Prostate gland (tissue), 2 donors: ENCODE results near the gene ZNF436. TPM values are rescaled to one million over a fixed set of nuclear protein-coding genes. Genes with fewer than 3 reads are reported as not detected.

ENCODE experiments used
- DNase-seq: peaks from one replicate; pipeline ENCODE4 v3.0.0-alpha.2; 2019; ENCODE audit warnings: low spot score
- H3K27ac ChIP-seq, 2 donors: fragments of 200-600 bp; sonication (generic); 2 replicates each; pipeline ENCODE4 v1.5.1; 2017 to 2019
- H3K27me3 ChIP-seq: fragments of 200-600 bp; sonication (generic); replicated peaks from 2 replicates; pipeline ENCODE4 v1.5.1; 2019; ENCODE audit not compliant: insufficient read depth
- H3K36me3 ChIP-seq, 2 donors: fragments of 200-600 bp; sonication (generic); 1 replicate in 1 of 2; 2 replicates in 1 of 2; pipeline versions ENCODE4 v1.5.1 to v1.8.1; 2017 to 2019
- H3K4me1 ChIP-seq: fragments of 200-600 bp; sonication (generic); replicated peaks from 2 replicates; pipeline ENCODE4 v1.5.1; 2019
- H3K4me3 ChIP-seq, 2 donors: fragments of 200-600 bp; sonication (generic); 2 replicates each; pipeline ENCODE4 v1.5.1; 2017 to 2019
- H3K9me3 ChIP-seq: fragments of 200-600 bp; sonication (generic); 2 replicates; pipeline ENCODE4 v1.5.1; 2017
- POLR2A ChIP-seq: fragments of 450-650 bp; IDR thresholded peaks from one replicate; pipeline ENCODE4 v1.6.1; 2016; ENCODE audit warnings: antibody characterized with exemption, mild to moderate bottlenecking
- POLR2AphosphoS5 ChIP-seq: sonication (generic); formaldehyde crosslinking; IDR thresholded peaks from one replicate; pipeline ENCODE4 v1.6.1; 2017; ENCODE audit warnings: antibody characterized with exemption
- WGBS: methylation state at CpG from one replicate; pipeline ENCODE4 v1.1.5; 2018; 5-methylcytosine and 5-hydroxymethylcytosine counted together
- intact Hi-C: fragments of 100-400 bp; cut with DNase I; formaldehyde crosslinking; loops from one replicate; pipeline ENCODE4 v1.14.2; 2022
- total RNA-seq, 2 donors: library from RNA; depleted of rRNA; stranded (reverse); fragments of >200 nt; gene quantifications; one replicate each; pipeline ENCODE4 v1.1.0, GENCODE V29; 2016
- TF ChIP-seq, protein P1 (sequence below), 4 experiments: fragments of 200-600 bp in 2 of 4; fragments of 450-650 bp in 2 of 4; sonication (generic) in 2 of 4; IDR thresholded peaks; 1 replicate in 3 of 4; 2 replicates in 1 of 4; pipeline ENCODE4 v1.5.1; 2016 to 2019; ENCODE audit warnings: antibody characterized with exemption in 4 of 4, mild to moderate bottlenecking in 2 of 4, moderate library complexity in 2 of 4

Gene ZNF436
- total RNA-seq, 2 donors from 2014 or later, result 25.3 to 29.5 TPM

DNA sequence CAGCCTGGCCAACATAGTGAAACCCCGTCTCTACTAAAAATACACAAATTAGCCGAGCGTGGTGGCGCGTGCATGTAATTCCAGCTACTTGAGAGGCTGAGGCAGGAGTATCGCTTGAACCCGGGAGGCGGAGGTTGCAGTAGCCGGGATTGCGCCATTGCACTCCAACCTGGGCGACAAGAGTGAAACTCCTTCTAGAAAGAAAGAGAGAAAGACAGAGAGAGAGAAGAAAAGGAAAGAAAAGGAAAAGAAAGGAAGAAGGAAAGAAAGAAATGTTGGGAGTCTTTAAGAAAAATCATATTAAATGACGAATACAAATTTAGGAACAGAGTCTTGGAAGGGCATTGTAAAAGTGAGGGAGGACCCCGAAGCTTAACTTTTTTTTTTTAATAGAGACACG is 23.7 kb downstream of the ZNF436 start:
- no peak for TF ChIP-seq POLR2AphosphoS5
- no peak for TF ChIP-seq POLR2A
- TF ChIP-seq, protein P1, sequence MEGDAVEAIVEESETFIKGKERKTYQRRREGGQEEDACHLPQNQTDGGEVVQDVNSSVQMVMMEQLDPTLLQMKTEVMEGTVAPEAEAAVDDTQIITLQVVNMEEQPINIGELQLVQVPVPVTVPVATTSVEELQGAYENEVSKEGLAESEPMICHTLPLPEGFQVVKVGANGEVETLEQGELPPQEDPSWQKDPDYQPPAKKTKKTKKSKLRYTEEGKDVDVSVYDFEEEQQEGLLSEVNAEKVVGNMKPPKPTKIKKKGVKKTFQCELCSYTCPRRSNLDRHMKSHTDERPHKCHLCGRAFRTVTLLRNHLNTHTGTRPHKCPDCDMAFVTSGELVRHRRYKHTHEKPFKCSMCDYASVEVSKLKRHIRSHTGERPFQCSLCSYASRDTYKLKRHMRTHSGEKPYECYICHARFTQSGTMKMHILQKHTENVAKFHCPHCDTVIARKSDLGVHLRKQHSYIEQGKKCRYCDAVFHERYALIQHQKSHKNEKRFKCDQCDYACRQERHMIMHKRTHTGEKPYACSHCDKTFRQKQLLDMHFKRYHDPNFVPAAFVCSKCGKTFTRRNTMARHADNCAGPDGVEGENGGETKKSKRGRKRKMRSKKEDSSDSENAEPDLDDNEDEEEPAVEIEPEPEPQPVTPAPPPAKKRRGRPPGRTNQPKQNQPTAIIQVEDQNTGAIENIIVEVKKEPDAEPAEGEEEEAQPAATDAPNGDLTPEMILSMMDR (IDR thresholded peaks at IDR 0.05), result no peak
- DNase-seq, result no peak
- H3K27ac ChIP-seq, result no peak overlapping the region
- 97% methylated on average over 14 of the region's 14 CpGs for WGBS
- H3K36me3 ChIP-seq, result no peaks in the 10 kb centered on the region
- no peak overlapping the region for H3K4me3 ChIP-seq
- no peaks in the 10 kb centered on the region for H3K9me3 ChIP-seq
- no peaks in the 10 kb centered on the region for H3K27me3 ChIP-seq
- H3K4me1 ChIP-seq, result no peaks in the 10 kb centered on the region
- intact Hi-C loops, result loop anchor here (2.0 kb wide), 1 partner anchor 23 kb away; the partner anchor contains the start of gene ZNF436

GRCh38 chr1:23344987-23345472 is 24.6 kb downstream of the ZNF436 start:
- H3K4me3 ChIP-seq, result peak overlapping the region; percentile 95 to 98
- WGBS, result 28% methylated on average over 8 of the region's 8 CpGs
- no peaks in the 10 kb centered on the region for H3K27me3 ChIP-seq
- H3K9me3 ChIP-seq, result no peaks in the 10 kb centered on the region
- no peaks in the 10 kb centered on the region for H3K4me1 ChIP-seq
- peak overlapping the region; percentile 85 to 97 for H3K27ac ChIP-seq
- no peak for DNase-seq
- intact Hi-C loops, result loop anchor here (2.0 kb wide), 1 partner anchor 24 kb away; the partner anchor contains the start of gene ZNF436
- H3K36me3 ChIP-seq, result no peaks in the 10 kb centered on the region
- TF ChIP-seq POLR2A (no peak), POLR2AphosphoS5 (no peak)
- TF ChIP-seq, protein P1 (IDR thresholded peaks at IDR 0.05), result no peak

- Histone ChIP-seq H3K27me3 (no peaks in the 10 kb centered on the region), H3K4me3 (peak within 1 kb of the TSS; percentile 95 to 98), H3K27ac (peak within 1 kb of the TSS; percentile 85 to 97), H3K9me3 (no peaks in the 10 kb centered on the region), H3K36me3 (no peaks in the 10 kb centered on the region), H3K4me1 (no peaks in the 10 kb centered on the region)
- peak; percentile 93 for TF ChIP-seq POLR2A
- TF ChIP-seq POLR2AphosphoS5, result peak; percentile 85
- TF ChIP-seq, protein P1 (IDR thresholded peaks at IDR 0.05), result peak in 2 of 4 experiments; percentile 33 to 49
- 1% methylated on average over 59 of the region's 87 CpGs for WGBS
- intact Hi-C loops, result loop anchor here (2.0 kb wide), 1 partner anchor 24 kb away; the partner anchor contains the start of gene ZNF436
- DNase-seq, result peak; percentile 100
Observed at GRCh38 chr1:23344111-23344986, 25.3 kb downstream of the ZNF436 start, which contains the start of gene HNRNPR. HNRNPR (minus strand) TSS chr1:23344284; CDS start chr1:23341008, 3,276 bp downstream.

DNA sequence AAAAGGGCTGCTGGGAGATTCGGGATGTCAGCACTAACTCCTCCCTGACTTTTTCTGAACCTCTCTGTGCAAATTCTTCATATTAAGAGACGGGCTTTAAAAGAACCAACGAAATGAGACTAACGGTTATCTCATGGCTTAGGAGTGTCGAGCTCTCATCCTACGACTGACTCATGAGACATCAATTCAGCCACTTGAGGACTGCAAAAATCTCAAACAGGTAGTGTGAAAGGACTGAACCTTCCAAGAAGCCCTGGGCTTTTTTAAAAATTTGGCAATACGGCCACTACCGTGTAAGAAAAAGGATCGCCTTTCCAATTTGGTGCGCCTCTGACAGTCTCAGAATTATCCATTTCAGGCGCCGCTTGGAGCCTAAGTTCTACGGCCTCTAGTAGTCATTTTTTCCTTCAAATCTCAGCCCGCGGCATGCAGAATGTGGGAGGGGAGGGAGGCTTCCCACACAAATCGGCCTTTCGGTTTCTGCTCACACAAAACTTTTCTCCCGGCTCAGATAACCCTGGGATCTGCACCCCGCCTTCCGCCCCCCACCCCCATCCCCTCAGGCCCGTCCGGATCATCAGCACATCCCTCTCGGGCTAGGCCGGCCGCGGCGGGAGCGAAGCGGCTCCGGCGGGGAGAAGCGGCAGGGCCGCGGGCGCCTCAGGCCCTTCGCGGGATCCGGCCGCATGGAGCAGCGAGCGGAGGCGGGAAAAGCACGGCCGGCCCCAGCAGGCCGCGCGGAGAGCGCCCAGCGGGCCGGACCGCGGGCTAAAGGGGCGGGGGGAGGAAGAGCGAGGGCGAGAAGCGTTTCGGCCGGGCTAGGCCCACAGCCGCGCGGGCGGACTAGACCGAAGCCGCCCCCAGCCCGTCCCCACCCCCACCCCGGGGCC is 26.2 kb downstream of the ZNF436 start:
- no peaks in the 10 kb centered on the region for H3K36me3 ChIP-seq
- intact Hi-C loops, result loop anchor here (2.0 kb wide), 1 partner anchor 25 kb away; the partner anchor contains the start of gene ZNF436
- H3K4me1 ChIP-seq, result no peaks in the 10 kb centered on the region
- H3K27me3 ChIP-seq, result no peaks in the 10 kb centered on the region
- 1% methylated on average over 58 of the region's 66 CpGs for WGBS
- no peak for DNase-seq
- H3K4me3 ChIP-seq, result peak overlapping the region; percentile 95 to 98
- TF ChIP-seq, protein P1 (IDR thresholded peaks at IDR 0.05), result peak in 1 of 4 experiments; percentile 15
- TF ChIP-seq POLR2AphosphoS5 (no peak), POLR2A (no peak)
- H3K27ac ChIP-seq, result peak overlapping the region; percentile 85 to 97
- H3K9me3 ChIP-seq, result no peaks in the 10 kb centered on the region
